K562 (cell line): ENCODE measurements around the gene PUM1. TPM values are rescaled to one million over a fixed set of nuclear protein-coding genes. Genes with fewer than 3 reads are reported as not detected.

Experiments used
- ARID4B ChIP-seq: sonication (generic); formaldehyde crosslinking; IDR thresholded peaks from 2 replicates; pipeline ENCODE4 v1.8.0; 2022; ENCODE audit warnings: mild to moderate bottlenecking, missing genetic modification reagents
- CEBPB ChIP-seq: fragments of 450-650 bp; IDR thresholded peaks from 2 replicates; pipeline ENCODE4 v1.6.1; 2016; ENCODE audit warnings: missing genetic modification characterization, missing compliant biosample characterization
- CHD4 ChIP-seq: fragments of 200-600 bp; sonication (generic); IDR thresholded peaks from 3 replicates; pipeline ENCODE4 v1.6.1; 2012; ENCODE audit warnings: low read depth, mild to moderate bottlenecking, mixed read lengths, low read length, inconsistent platforms; ENCODE audit not compliant: insufficient read depth, insufficient replicate concordance, poor library complexity, severe bottlenecking
- GATAD2B ChIP-seq: fragments of 450-650 bp; IDR thresholded peaks from 2 replicates; pipeline ENCODE4 v1.6.1; 2017; ENCODE audit warnings: mild to moderate bottlenecking, borderline replicate concordance
- MTA1 ChIP-seq: fragments of 450-650 bp; IDR thresholded peaks from 2 replicates; pipeline ENCODE4 v1.6.1; 2017; ENCODE audit warnings: borderline replicate concordance
- RBM25 ChIP-seq: fragments of 200-400 bp; formaldehyde crosslinking; IDR thresholded peaks from 2 replicates; pipeline ENCODE4 v1.6.1; 2018; ENCODE audit warnings: low read length, low read depth, moderate library complexity; ENCODE audit not compliant: severe bottlenecking
- RFX5 ChIP-seq: IDR thresholded peaks from 2 replicates; pipeline ENCODE4 v1.6.1; 2011; ENCODE audit warnings: low read depth, mild to moderate bottlenecking, improper control_type of control experiment, low read length
- SPI1 ChIP-seq: IDR thresholded peaks from 2 replicates; pipeline ENCODE4 v1.6.1; 2011; ENCODE audit warnings: low read depth, low read length, control low read depth, borderline replicate concordance
- TEAD1 ChIP-seq, 2 experiments: fragments of 450-650 bp in 1 of 2; sonication (generic) in 1 of 2; formaldehyde crosslinking; IDR thresholded peaks; 2 replicates each; pipeline versions ENCODE4 v1.4.0 to v1.8.0; 2020 to 2022; ENCODE audit warnings: mild to moderate bottlenecking in 2 of 2, missing genetic modification reagents in 1 of 2
- XRCC4 ChIP-seq: IDR thresholded peaks from one replicate; pipeline ENCODE4 v1.6.1; 2011; ENCODE audit not compliant: insufficient read depth, insufficient read length; ENCODE audit errors: extremely low read depth
- ZBTB9 ChIP-seq: fragments of 450-650 bp; formaldehyde crosslinking; IDR thresholded peaks from 2 replicates; pipeline ENCODE4 v1.4.0; 2020; ENCODE audit warnings: mild to moderate bottlenecking, moderate library complexity
- ZKSCAN1 ChIP-seq: fragments of 150-350 bp; IDR thresholded peaks from 2 replicates; pipeline ENCODE4 v1.6.1; 2016; ENCODE audit warnings: low read depth, low read length
- ZNF23 ChIP-seq: fragments of 250-450 bp; sonication (Bioruptor Pico); IDR thresholded peaks from 2 replicates; pipeline ENCODE4 v1.4.0; 2020; ENCODE audit warnings: mild to moderate bottlenecking
- ZNF280B ChIP-seq: fragments of 250-450 bp; sonication (Bioruptor Pico); IDR thresholded peaks from 2 replicates; pipeline ENCODE4 v1.5.1; 2021; ENCODE audit warnings: mild to moderate bottlenecking
- polyA plus RNA-seq, 8 experiments: library from polyadenylated mRNA; depleted of rRNA in 4 of 8; stranded (reverse) in 5 of 8; unstranded in 3 of 8; fragments of >200 nt; fragmentation: Nextera tagmentation in 2 of 8; fragmentation: Illumina TruSeq in 1 of 8; extraction: Ambion mirVana in 2 of 8; extraction: Trizol in 1 of 8; gene quantifications; 2 replicates each; pipeline versions ENCODE4 v1.2.1 to v1.2.3, GENCODE V29; 2011 to 2014; ENCODE audit warnings: inconsistent platforms in 1 of 8, missing spikeins in 1 of 8
- total RNA-seq, 7 experiments: library from RNA; depleted of rRNA in 6 of 7; stranded (reverse); fragments of >200 nt in 6 of 7; fragmentation: Illumina TruSeq in 2 of 7; extraction: Trizol in 2 of 7; gene quantifications; 2 replicates each; pipeline versions ENCODE4 v1.2.1 to v1.2.3, GENCODE V29; 2011 to 2021; ENCODE audit warnings: low replicate concordance in 1 of 7
- TF ChIP-seq, protein P1 (sequence below): fragments of 450-650 bp; IDR thresholded peaks from 2 replicates; pipeline ENCODE4 v1.6.1; 2018; ENCODE audit warnings: mild to moderate bottlenecking, low read depth; ENCODE audit not compliant: partially characterized antibody
- TF ChIP-seq, protein P2 (sequence below): sonication (generic); formaldehyde crosslinking; IDR thresholded peaks from 2 replicates; pipeline ENCODE4 v1.9.0; 2022; ENCODE audit warnings: mild to moderate bottlenecking, missing genetic modification reagents

The PUM1 gene
- total and polyA plus RNA-seq, 9 of the 15 experiments (the other 6 are each of a cell fraction or from before 2014, with no cell fraction given): 37.7 to 104 (median 55.7) TPM

GRCh38 chr1:30903343-30904034 is 162.0 kb downstream of the PUM1 start (continued):
- no peak for TF ChIP-seq ZNF23 (CRISPR knock-in tag)
- TF ChIP-seq GATAD2B: no peak
- TF ChIP-seq, protein P1, sequence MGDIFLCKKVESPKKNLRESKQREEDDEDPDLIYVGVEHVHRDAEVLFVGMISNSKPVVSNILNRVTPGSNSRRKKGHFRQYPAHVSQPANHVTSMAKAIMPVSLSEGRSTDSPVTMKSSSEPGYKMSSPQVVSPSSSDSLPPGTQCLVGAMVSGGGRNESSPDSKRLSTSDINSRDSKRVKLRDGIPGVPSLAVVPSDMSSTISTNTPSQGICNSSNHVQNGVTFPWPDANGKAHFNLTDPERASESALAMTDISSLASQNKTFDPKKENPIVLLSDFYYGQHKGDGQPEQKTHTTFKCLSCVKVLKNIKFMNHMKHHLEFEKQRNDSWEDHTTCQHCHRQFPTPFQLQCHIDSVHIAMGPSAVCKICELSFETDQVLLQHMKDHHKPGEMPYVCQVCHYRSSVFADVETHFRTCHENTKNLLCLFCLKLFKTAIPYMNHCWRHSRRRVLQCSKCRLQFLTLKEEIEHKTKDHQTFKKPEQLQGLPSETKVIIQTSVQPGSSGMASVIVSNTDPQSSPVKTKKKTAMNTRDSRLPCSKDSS: no peak
- 0 out of 4 replicates have a peak, but pooled peaks of 1 of the 2 experiments have one; percentile 16 for TF ChIP-seq TEAD1 (CRISPR knock-in tag; IDR thresholded peaks at IDR 0.05)
- TF ChIP-seq, protein P2, sequence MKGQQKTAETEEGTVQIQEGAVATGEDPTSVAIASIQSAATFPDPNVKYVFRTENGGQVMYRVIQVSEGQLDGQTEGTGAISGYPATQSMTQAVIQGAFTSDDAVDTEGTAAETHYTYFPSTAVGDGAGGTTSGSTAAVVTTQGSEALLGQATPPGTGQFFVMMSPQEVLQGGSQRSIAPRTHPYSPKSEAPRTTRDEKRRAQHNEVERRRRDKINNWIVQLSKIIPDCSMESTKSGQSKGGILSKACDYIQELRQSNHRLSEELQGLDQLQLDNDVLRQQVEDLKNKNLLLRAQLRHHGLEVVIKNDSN (CRISPR knock-in tag): no peak
- TF ChIP-seq MTA1: 0 out of 2 replicates have a peak, but pooled peaks have one; percentile 40
- TF ChIP-seq ZBTB9 (CRISPR knock-in tag): 0 out of 2 replicates have a peak, but pooled peaks have one; percentile 15
- no peak for TF ChIP-seq ZNF280B
- 0 out of 2 replicates have a peak, but pooled peaks have one; percentile 47 for TF ChIP-seq RFX5
- 0 out of 2 replicates have a peak, but pooled peaks have one; percentile 31 for TF ChIP-seq ZKSCAN1
- TF ChIP-seq SPI1: peak; percentile 43; the same call in 1 of the 2 replicates
- no peak for TF ChIP-seq CEBPB (tag)
- no peak for TF ChIP-seq XRCC4
- TF ChIP-seq RBM25: peak; percentile 97
- peak; percentile 95 for TF ChIP-seq CHD4
- peak; percentile 51; the same call in 1 of the 2 replicates for TF ChIP-seq ARID4B (CRISPR knock-in tag)
